ENCODE measurements around the gene HAND1.

HAND1 gene

DNA sequence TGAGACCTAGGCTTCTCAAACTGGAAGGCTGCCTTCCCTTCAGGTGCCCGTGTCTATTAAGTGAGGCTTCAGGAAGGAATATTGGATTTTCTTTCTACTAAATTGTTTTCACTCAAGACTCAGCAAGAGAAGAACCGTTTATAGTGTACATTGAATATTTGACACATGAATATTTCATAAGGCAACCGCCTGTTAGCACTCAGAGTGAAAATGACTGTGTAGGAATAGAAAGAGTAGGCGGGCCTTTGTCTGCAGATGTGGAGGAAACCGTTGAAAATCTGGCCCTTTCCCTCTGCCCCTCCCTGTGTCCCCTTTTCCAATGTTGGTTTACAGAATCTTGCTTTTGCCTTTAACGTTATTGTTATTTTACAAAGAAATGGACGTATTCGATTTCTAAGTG is 26.1 kb downstream of the HAND1 start:
- DNase-seq = no peak

DNA sequence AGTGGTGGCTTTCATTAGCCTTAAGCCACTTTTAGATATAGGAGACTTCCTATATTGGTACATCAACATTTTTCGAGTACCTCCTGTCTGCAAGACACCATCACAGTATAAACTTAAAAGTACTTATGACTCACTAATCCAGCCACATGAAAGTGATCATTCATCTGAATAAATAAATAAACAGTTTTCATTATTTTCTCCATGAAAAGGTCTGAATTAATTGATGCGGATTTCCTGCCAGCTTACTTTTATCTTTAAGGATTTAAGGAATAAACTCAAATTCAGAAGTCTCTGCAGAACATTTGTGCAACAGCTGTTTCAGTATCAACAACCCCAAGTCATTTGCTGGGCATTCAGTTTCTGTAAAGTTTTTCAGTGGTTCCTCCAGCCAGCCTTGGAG is 28.2 kb downstream of the HAND1 start:
- no peak for DNase-seq

DNA sequence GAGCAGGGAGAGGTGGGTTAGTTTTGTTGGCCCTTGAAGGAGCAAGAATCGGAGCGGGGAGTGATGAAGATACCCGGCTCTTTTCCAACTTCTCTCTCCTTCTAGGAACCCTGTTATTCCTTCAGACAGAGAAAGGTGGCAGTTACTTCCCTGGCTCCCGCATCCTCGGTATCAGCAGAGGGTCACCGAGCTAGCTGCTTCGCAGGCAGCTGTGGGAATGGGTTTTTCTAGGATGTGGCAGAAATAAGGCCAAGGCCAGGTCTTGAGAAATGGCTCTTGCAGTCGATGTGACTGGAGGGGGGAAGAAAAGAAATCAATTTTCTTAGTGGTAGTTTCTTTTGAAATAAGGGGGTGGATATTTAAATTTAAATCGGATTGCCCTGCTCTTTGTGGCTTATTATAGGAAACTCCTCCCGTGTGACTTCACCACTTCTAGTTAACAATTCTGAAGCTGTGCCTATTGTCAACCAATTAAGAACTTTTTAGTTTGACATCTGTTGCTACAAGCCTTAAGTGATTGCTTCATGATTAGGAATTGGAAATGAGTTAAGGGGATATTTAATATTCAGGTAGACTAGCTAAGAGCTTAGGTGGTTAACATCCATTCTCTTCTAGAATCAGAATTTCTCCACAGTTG is 30.8 kb downstream of the HAND1 start:
- no peak for DNase-seq

DNA sequence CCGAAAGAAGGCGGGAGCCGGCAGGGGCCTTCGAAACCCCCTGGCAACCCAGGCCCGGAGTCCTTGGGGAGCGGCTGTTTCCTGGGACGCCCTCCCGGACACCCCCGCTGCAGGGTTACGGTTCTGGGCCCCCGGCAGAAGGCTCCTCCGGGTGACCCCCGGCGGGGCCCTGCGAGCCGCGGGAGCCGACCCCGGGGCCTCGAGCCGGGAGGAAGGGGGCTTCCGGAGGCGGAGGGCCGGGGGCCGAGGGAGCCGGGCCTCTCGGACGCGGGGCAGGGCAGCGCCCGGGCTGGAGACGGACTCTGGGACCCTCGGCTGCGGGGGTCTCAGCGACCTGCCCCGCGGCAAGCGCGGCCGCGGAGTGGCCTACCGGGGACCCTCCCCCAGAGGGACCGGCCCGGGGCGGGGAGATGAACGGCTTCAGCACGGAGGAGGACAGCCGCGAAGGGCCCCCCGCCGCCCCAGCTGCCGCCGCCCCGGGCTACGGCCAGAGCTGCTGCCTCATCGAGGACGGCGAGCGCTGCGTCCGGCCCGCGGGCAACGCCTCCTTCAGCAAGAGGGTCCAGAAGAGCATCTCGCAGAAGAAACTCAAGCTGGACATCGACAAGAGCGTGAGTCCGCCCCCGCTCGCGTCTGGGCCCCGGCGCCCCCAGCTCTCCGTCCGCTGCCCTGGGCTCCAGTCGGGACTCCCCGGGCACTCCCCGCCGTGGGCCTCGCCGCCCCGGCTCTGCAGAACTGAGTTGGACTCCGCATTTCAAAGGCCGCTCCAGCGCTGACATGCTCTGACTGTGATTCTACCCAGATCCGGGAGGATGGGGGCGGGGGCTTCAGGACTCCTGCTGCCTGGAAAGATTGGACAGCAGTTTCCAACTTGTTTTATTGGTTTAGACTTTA is 31.6 kb downstream of the HAND1 start:
- peak; percentile 69 for DNase-seq

DNA sequence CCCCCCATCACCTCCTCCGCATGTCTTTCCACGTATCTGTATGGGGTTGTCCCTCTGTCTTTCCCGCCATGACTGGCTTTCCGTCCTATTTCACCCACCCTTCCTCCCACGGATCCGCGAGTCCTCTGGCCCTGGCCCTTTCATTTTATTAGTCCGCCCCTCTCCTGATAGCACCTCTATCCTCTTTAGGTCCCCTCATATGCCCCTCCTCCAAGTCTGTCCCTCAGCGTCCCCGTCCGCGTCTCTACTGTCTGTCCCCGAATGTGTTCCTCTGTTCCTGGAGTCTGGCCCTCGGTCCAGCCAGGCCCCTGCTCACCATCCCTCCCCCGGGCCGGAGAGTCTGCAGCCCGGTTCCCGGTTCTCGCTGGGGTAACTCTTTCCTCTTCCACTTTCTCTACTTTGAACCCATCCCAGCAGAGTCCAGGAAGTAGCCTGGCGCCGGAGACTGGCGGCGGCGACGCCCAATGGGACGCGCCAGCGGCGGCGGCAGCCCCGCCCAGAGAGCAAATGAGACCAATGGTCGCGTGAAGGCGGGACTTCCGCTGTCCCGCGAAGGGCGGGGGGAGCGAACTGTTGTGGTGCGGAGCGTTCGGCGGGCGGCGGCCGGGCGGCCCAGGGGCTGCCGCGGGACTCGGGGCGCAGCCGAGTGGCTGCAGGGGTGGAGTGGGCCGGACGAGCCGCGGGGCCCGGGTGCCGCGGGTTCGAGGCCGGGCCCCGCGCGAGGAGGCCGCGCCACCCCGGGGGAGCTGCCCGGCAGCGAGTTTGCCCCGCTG is 32.4 kb downstream of the HAND1 start, which contains the start of gene SAP30L:
TSS of gene SAP30L (plus strand) at position 576 of the 773 bp plus-strand sequence. CDS start 608 bp downstream, outside the sequence.
- peak; percentile 94 for DNase-seq

DNA sequence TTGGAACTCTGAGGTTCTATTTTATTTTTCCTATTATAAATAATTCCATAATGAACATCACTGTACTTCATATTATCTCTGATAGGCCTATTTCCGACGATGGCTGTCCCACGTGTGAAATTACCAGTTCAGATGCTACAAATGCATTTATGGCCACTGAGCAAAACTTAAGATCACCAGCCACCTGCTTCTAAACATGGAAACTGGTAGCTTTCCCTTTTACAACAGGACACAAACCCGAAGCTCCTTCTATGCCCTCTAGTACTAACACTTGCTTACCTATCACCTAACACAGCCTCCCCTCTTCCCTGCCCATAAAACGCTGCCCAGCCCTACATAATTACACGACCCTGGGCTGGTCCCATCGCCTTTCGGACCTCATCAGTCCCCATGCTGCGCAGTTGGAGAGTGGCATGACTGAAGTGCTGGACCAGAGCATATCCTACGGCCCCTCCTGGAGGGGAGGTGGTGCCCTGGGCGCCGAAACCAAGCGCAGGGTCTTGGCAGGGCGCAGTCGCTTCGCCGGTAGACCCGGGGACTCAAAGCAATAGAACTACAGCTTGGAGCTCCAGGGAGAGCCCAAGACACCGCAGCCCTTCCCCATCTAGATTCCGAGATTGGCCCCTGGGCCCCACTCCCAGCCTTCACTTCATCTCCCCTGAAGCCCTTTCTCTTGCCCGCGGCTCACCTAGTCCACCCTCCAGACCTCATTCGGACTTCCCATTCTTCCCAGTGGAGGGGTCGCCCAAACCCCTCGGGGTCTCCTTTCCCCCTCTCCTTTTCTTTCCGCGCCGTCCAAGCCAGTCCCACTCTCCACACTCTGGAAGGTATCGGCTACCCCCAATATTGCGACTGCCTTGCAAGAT is 33.2 kb downstream of the HAND1 start:
- peak; percentile 6 for DNase-seq

DNA sequence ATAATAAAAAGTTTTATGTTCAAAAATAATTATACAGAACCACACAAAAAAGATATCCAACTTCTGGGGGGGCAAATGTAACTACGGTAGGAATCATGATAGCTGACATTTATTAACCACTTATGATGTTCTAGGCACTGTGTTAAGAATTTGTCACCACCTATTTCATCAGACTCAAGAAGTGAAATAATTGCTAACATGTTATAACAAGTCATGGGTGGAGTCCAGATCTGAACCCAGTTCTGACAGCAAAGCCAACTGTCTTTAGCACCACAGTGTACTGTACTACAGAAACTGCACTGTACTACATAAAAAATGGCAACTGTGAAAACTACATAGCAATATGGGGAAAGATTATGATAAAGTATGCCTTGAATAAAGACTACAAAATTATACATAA is 35.2 kb downstream of the HAND1 start:
- DNase-seq = no peak

DNA sequence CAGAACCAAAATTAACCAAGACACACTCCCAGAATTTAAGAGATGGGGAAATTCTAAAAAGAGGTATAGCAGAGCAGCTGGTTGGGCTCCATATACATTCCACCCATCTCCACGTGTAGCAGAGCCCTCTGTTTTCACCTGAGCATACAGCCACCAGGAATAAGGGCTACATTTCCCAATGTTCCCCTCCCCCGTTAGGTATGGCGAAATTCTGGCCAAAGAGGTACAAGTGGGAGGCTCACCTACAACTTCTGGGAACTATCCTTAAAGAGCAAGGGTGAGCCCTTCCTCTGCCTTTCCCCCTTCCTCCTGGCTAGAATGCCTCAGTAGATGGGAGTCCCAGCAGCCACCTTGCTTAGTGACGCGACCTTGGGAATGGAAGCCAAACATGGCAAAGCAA is 37.5 kb downstream of the HAND1 start:
- DNase-seq = no peak

DNA sequence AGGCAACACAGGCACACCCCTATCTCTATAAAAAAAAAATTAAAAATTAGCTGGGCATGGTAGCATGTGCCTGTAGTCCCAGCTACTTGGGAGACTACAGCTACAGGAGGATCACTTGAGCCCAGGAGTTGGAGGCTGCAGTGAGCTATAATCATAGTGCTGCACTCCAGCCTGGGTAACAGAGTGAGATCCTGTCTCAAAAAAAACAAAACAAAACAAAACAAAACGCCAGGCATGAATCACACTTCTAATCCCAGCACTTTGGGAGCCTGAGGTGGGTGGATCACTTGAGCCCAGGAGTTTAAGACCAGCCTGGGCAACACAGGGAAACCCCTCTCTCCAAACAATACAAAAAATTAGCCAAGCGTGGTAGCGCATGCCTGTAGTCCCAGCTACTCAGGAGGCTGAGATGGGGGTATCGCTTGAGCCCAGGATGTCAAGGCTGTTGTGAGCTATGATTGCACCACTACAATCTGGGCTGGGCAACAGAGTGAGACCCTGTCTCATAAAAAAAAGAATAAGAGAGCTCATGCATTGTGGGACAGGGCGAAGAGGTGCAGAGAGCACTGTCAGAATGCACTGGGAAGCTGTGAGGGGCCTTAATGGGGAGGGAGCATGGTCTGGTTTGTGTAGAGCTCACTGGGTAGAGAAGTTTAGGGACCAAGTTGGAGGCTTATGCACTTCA is 40.6 kb downstream of the HAND1 start:
- peak; percentile 30 for DNase-seq

DNA sequence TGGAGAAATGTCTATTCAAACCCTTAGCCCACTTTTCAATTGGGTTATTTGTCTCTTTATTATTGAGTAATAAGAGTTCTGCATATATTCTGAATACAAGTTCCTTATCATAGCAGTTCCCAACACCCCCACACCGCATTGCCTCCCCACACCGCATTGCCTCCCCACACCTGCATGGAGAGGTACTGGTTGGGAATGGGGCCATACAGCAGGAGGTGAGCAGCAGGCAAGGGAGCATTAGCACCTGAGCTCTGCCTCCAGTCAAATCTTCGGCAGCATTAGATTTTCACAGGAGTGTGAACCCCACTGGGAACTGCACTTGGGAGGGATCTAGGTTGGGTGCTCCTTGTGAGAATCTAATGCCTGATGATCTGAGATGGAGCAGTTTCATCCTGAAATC is 42.8 kb downstream of the HAND1 start:
- no peak for DNase-seq

DNA sequence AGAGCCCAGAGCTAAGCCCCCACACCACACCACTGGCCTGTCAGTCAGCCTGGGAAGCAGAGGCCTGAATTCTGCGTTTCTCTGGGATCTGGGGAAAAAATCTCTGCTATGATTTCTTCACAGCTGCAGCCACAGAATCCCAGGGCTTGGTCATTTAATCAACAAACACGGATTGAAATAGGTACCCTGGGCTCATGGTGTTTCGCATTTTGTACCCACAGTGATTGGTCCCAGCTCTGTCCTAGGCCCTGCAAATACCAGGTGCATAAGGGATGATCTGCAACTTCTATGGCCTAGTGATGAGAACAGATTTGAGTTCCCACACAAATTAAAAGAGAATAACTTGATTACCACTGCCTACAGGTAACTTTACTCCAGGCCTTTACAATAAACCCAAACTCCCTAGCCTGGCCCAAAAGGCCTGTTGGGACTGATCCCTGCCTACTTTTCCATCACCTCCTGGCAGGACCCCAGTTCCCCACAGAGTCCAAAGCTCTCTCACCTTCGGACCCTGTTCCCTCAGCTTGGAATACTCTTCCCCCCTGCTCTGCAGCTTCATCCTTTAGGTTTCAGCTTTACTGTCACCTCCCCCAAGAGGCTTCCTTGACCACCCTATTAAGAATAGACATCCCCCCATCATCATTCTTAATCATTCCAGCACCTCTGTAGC is 46.9 kb downstream of the HAND1 start:
- DNase-seq = no peak

DNA sequence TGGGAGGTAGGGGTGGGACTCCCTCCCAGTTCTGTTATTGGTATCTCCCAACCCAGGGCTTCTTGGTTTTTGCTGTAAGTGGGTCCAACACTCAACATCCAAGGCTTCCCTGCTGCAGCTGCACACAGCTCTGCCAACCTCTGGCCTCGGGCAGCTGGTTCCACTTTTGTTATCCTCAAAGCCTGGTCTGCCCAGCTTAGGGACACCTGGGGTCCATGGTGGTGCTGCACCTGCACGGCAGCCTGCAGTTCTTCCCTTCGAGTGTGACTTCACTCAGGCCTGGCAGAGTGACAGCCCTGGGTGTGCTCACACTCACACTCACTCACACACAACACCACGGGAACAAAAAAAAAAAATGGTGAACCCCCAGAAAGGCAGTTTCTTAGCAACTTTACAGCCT is 47.6 kb downstream of the HAND1 start:
- no peak for DNase-seq

DNA sequence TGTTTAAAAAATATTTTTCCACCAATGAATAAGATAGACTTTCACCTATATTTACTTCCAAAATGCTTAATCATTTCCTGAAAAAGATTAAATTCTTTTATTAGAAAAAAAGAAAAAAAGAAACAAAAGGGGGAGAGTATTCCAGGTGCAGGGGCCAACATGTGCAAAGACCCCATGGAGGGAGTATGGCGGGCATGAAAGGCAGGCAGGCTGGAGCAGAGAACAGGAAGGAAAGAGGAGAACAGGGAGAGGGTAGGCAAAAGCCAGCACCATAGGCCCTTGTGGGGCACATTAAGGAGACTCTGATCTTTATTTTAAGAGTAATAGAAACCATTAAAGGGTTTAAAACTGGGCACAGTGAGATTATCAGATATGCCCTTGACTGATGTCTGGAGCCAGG is 48.7 kb downstream of the HAND1 start:
- DNase-seq = no peak

DNA sequence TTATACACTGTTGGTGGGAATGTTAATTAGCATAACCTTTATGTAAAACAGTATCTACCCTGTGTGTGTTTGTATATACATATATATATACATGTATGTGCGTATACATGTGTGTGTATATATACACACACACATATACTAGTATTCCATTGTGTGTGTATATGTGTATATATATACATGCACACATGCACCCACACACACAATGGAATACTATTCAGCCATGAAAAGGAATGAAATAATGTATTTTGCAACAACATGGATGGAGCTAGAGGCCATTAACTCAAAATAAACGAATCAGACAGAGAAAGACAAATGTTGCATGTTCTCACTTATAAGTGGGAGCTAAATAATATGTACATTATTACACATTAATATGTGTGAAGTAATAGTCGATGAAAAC is 49.8 kb downstream of the HAND1 start:
- DNase-seq = no peak

Measured in fibroblast of skin of back (primary cell).